HCEC 1CT (cell line): ENCODE measurements around the gene EFNB2.
A peak's percentile ranks its signal among the peaks of the same experiment; 100 is the strongest.

Experiments used
- DNase-seq: peaks from one replicate; pipeline ENCODE4 v3.0.0-alpha.2; 2017

Gene EFNB2

GRCh38 chr13:106535552-106536243, at the start of gene EFNB2:
TSS of gene EFNB2 (minus strand) at chr13:106535662. CDS start at chr13:106534964, 698 bp downstream.
- peak; percentile 76 for DNase-seq

- no peak for DNase-seq
Observed at GRCh38 chr13:106581225-106581624, 45.8 kb upstream of the EFNB2 start.

GRCh38 chr13:106575896-106576295, 40.4 kb upstream of the EFNB2 start:
- no peak for DNase-seq

- no peak for DNase-seq
Observed at GRCh38 chr13:106573868-106574267, 38.4 kb upstream of the EFNB2 start.

GRCh38 chr13:106573284-106573846, 37.9 kb upstream of the EFNB2 start:
- DNase-seq, result peak; percentile 73

GRCh38 chr13:106570299-106570852, 34.9 kb upstream of the EFNB2 start:
- peak; percentile 41 for DNase-seq

- no peak for DNase-seq
Observed at GRCh38 chr13:106569233-106570095, 34.0 kb upstream of the EFNB2 start.

GRCh38 chr13:106568299-106569003, 33.0 kb upstream of the EFNB2 start:
- DNase-seq, result no peak

- DNase-seq, result peak; percentile 90
Observed at GRCh38 chr13:106567474-106568298, 32.2 kb upstream of the EFNB2 start, which contains the start of gene ARGLU1. TSS of gene ARGLU1 (minus strand) at chr13:106568137. CDS start at chr13:106567919, 218 bp downstream.

- peak; percentile 70 for DNase-seq
Observed at GRCh38 chr13:106566641-106567473, 31.4 kb upstream of the EFNB2 start.

GRCh38 chr13:106565127-106565775, 29.8 kb upstream of the EFNB2 start:
- no peak for DNase-seq

- DNase-seq, result no peak
Observed at GRCh38 chr13:106562301-106562700, 26.8 kb upstream of the EFNB2 start.

- DNase-seq, result no peak
Observed at GRCh38 chr13:106561551-106562170, 26.2 kb upstream of the EFNB2 start.

GRCh38 chr13:106560821-106561220, 25.4 kb upstream of the EFNB2 start:
- DNase-seq, result no peak

- DNase-seq, result no peak
Observed at GRCh38 chr13:106558527-106558926, 23.1 kb upstream of the EFNB2 start.

GRCh38 chr13:106555631-106556328, 20.3 kb upstream of the EFNB2 start:
- DNase-seq, result peak; percentile 74

- DNase-seq, result peak; percentile 15
Observed at GRCh38 chr13:106551751-106552150, 16.3 kb upstream of the EFNB2 start.

- no peak for DNase-seq
Observed at GRCh38 chr13:106551350-106551749, 15.9 kb upstream of the EFNB2 start.

- DNase-seq, result no peak
Observed at GRCh38 chr13:106550570-106551135, 15.2 kb upstream of the EFNB2 start.
